H7 (cell line): ENCODE results near the gene KCNIP4. TPM values are rescaled to one million over a fixed set of nuclear protein-coding genes. Genes with fewer than 3 reads are reported as not detected.

Experiments
- DNase-seq: peaks from one replicate; pipeline ENCODE4 v3.0.0; 2012
- H3K27me3 ChIP-seq: 2 replicates; pipeline ENCODE4 v1.6.0; 2011; ENCODE audit warnings: mild to moderate bottlenecking, low read length; ENCODE audit not compliant: control insufficient read depth, insufficient read depth
- H3K36me3 ChIP-seq: replicated peaks from 2 replicates; pipeline ENCODE4 v1.5.1; 2011; ENCODE audit warnings: low read length; ENCODE audit not compliant: control insufficient read depth, insufficient read depth
- H3K4me3 ChIP-seq: 2 replicates; pipeline ENCODE4 v1.5.1; 2011; ENCODE audit warnings: low read depth, mild to moderate bottlenecking, control low read depth, low read length, moderate library complexity; ENCODE audit not compliant: insufficient read depth
- total RNA-seq: library from RNA; depleted of rRNA; stranded (reverse); fragments of >200 nt; shearing (Covaris generic); gene quantifications from 2 replicates; pipeline ENCODE4 v1.2.3, GENCODE V29; 2014

Gene KCNIP4
- total RNA-seq, 1 experiment from 2014 or later, result not detected

DNA sequence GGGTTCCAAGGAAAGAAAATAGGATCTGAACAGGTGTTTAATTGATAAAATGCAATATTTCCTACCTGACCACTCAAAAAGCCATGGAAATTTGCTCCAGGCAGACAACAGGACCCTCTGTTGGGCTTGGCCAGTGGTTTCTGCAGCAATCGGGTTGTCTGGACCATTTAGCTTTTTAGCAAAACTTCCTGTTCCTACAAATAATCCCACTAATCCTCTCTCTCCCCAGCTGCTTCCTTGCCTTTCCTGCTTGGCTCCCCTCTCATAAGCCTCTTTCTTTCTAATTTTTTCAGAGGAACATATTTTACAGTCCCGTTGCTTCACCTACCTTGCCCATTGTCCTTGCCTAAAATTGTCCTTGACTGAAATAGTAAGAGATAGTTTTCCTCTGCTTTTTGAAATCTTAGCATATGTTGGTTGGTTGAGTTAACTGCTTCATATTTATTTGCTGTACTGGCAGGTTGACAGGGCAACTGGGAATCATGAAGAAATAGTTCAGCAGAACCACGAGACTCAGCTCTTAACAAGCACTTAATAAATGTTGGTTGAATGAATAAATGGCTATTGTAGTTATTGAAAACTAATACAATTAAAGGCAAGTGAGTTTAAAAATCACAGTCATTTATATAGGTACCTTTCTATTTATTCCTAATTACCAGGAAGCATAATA is 259.8 kb downstream of the KCNIP4 start:
- no peak overlapping the region for H3K4me3 ChIP-seq
- H3K27me3 ChIP-seq, result no peaks in the 10 kb centered on the region
- H3K36me3 ChIP-seq, result no peaks in the 10 kb centered on the region
- DNase-seq, result no peak

DNA sequence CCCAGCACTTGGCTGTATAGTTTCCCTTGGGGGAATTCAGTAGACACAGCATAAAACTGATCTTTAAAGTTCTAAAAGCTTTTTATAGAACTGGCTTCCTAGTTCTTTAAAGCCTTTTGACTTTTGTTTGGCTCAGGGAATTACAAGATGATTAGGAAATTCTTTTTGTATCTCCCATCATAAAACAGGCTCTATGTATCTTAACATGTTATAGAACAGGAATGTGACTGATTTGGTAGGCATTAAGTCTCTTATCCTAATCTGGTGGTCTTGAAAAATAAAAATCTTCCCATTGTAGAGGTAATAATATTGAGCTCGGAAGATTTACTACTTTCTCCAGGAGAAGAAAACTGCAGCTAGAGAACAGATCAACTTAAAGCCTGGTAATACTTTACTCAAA is 262.7 kb downstream of the KCNIP4 start:
- Histone ChIP-seq H3K27me3 (no peaks in the 10 kb centered on the region), H3K4me3 (no peak overlapping the region), H3K36me3 (no peaks in the 10 kb centered on the region)
- DNase-seq, result no peak

DNA sequence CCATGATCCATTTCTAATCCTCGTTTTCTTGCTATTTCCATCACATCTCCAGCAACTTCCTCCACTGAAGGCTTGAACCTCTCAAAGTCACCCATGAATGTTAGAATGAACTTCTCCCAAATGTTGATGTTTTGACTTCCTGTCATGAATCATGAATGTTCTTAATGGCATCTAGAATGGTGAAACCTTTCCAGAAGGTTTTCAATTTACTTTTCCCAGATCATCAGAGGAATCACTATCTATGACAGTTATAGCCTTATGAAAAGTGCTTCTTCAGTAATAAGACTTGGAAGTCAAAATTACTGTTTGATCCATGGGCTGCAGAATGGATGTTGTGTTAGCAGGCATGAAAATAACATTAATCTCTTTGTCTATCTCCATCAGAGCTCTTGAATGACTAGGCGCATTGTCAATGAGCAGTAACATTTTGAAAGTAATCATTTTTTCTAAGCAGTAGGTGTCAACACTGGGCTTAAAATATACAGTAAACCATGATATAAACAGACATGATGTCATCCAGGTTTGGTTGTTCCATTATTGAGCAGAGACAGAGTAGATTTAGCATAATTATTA is 268.2 kb downstream of the KCNIP4 start:
- DNase-seq, result no peak
- Histone ChIP-seq H3K36me3 (no peaks in the 10 kb centered on the region), H3K4me3 (no peak overlapping the region), H3K27me3 (no peaks in the 10 kb centered on the region)

DNA sequence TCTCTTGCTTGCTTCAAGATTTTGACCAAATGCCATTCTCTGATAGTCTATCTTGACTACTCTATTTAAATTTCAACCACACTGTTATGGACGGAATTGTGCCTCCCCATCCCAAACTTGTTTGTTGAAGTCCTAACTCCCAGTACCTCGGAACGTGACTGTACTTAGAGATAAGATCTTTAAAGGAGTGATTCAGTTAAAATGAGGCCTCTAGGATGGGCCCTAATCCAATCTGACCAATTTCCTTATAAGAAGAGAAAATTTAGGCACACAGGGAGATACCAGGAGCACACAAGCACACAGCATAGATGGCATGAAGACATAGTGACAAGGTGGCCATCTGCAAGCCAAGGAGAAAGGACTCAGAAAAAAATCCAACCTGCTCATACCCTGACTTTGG is 269.9 kb downstream of the KCNIP4 start:
- Histone ChIP-seq H3K36me3 (no peaks in the 10 kb centered on the region), H3K27me3 (no peaks in the 10 kb centered on the region), H3K4me3 (no peak overlapping the region)
- DNase-seq, result no peak

DNA sequence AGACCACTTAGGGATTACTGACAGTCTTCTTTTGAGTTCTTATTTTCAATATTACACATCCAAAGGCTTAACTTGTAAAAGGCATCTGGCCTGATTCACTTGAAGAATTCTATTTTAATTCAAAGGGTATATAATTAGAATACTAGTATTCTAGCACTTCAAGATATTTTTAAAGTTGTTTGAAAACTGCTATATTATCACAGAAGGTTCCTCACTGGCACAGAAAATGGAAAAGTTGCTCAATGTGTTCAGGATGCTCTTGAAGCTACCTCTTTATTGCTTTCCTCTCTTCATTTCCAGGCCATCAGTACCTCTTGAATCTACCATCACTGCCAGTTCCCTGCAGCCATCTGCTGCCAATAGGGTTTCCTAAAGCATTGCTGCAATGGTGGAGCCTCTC is 271.4 kb downstream of the KCNIP4 start:
- no peak for DNase-seq
- Histone ChIP-seq H3K4me3 (no peak overlapping the region), H3K27me3 (no peaks in the 10 kb centered on the region), H3K36me3 (no peaks in the 10 kb centered on the region)

DNA sequence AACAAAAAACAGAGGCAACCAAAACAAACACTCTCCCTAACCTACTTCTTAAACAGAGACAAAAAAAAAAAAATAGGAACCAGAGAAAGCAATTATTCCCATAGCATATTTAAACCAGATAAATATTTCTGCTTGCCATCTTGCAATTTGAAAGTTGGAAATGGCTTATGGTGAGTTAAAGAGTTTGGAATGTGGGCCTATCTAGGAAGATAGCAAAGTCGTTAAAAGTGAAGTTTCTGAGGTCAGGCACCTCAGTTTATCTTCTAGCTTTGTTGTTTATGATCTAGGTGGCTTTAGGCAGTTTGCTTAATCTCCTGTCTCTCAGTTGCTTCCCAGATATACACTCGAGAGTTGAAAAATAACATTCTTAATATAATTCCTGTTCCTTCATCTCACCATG is 284.2 kb downstream of the KCNIP4 start:
- Histone ChIP-seq H3K36me3 (no peaks in the 10 kb centered on the region), H3K4me3 (no peak overlapping the region), H3K27me3 (no peaks in the 10 kb centered on the region)
- DNase-seq, result no peak

DNA sequence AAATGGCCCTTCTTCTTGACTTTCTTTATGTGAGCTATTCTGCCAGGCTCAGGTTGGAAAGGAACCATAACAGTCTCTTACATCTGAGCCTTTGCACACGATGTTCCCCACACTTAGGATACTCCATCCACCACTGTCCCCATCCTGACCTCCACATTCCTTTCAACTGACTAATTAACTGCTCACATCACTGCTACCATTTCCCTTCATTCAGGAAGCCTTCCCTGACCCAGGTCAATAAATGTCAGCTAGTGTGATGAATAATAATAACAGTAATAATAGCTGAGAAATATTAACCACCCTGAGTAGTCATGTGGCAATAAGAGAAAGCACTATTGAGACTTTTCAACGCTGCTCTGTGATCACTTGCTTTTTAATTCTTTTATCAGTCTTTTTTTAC is 291.7 kb downstream of the KCNIP4 start:
- no peaks in the 10 kb centered on the region for H3K27me3 ChIP-seq
- no peak for DNase-seq

DNA sequence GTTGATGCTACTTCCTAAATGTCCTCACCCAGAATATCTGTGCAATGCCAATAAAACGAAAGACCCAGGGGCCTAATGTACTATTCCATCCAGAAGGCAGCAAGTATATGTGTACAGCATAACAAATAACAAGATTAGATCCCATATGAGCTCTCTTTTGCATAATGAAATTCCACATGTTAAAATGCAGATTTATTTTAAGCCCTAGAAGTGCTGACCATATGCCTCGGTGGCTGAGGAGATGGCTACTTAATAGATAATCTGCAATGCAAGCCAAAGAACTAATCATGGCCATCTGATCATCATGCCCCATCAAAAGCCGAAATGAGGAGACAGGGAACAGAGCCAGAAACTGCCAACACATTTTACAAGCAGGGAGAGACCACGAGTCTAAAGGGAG is 293.5 kb downstream of the KCNIP4 start:
- H3K4me3 ChIP-seq, result no peak overlapping the region
- DNase-seq, result no peak
- H3K36me3 ChIP-seq, result no peaks in the 10 kb centered on the region
- H3K27me3 ChIP-seq, result no peaks in the 10 kb centered on the region

More for the DNA sequence above, 291.7 kb downstream of the KCNIP4 start:
- no peaks in the 10 kb centered on the region for H3K36me3 ChIP-seq
- H3K4me3 ChIP-seq, result no peak overlapping the region

DNA sequence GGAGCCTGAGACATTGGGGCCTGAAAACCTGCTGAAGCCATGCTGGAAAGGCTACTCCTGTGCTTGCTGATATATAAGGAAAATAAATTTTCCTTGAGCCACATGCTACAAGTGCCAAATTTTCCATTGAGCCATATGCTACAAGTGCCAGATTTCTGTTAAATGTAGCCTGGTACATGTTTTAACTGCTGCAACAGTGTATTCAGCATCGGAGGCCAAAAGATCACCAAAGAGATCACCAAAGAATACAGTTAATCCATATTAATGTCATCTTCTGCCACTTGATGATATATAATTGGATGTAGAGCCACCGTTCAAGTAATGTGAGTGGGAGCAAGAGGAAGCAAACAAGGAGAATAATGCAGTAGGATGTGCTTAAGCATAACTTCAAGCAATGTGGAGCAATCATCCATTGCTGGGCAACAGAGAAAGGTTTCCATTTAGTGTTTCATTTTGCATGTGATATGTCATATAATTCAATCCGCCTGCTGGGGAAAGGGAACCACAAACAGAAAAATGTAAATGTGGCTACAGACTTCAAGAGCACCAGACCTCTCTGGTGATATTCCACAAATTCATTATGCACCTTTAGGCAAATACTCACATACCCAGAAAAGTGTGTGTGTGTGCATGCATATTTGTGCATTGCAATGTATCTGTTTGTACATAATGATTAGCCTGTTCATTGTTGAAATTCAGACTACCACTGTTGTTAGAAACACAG is 295.9 kb downstream of the KCNIP4 start:
- no peak for DNase-seq
- H3K27me3 ChIP-seq, result no peaks in the 10 kb centered on the region
- H3K36me3 ChIP-seq, result no peaks in the 10 kb centered on the region
- H3K4me3 ChIP-seq, result no peak overlapping the region

DNA sequence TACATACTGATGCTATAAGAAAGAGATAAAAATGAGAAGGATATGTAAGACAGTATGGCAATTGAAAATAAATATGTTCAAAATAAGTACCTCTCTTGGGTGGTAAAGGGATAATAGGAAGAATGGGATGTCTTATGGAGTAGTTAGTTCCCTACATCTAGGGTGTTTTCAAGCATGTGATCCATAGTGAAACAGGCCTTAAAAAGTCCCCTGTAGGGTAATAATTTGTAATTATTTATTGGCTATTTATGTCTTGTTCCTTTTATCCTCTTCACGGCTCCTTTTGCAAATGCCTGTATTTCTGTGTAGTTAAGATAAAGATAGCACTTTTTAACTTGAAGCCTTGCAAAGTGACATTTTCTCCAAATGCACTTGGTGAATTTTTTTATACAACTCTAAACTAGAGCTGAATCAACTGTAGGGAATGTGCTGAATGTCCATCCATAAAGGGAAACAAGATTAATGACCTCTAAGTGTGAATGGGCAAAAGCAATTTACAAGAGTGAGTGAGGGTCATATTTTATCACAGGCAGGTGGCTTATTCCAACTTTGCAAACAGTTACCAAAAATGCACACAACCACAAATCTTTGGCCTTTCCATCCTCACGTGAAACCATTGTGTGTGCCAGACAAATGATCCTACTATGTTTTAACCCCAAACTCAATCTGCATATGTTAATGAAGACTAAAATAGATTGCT is 299.0 kb downstream of the KCNIP4 start:
- no peak for DNase-seq
- Histone ChIP-seq H3K36me3 (no peaks in the 10 kb centered on the region), H3K27me3 (no peaks in the 10 kb centered on the region), H3K4me3 (no peak overlapping the region)

DNA sequence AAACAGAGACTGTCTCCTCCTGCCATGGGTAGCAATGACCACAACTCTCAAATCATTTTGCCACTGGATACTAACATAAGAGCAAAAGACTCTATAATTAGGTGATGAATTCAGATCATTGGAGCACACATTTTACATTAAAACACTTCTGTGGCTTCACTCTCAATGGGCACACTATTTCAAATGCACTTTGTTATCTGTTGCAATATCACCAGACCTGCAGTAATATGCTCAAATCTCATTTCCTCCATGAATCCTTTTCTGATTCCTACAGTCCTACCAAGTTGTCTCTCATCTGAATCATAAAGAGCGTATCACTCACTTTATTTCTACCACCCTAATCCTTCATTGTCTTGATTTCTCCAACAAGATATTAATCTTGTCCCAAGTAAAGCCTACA is 302.8 kb downstream of the KCNIP4 start:
- H3K36me3 ChIP-seq, result no peaks in the 10 kb centered on the region
- no peak overlapping the region for H3K4me3 ChIP-seq
- no peak for DNase-seq

DNA sequence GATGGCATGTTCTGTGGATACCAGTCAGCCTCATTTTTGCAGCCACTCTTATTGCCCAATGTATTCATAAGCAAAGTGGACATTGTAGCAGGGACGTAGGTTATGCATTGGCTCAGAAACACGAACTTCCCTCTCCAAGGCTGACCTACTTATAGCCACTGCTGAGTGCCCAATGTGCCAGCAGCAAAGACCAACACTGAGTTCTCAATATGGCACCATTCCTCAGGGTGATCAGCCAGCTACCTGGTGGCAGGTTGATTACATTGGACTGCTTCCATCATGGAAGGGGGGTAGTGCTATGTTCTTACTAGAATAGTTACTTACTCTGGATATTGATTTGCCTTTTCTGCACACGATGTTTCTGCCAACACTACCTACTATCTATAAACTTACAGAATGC is 306.9 kb downstream of the KCNIP4 start:
- H3K36me3 ChIP-seq, result no peaks in the 10 kb centered on the region
- no peak overlapping the region for H3K4me3 ChIP-seq
- no peak for DNase-seq
- no peaks in the 10 kb centered on the region for H3K27me3 ChIP-seq

More for the DNA sequence above, 302.8 kb downstream of the KCNIP4 start:
- no peaks in the 10 kb centered on the region for H3K27me3 ChIP-seq

DNA sequence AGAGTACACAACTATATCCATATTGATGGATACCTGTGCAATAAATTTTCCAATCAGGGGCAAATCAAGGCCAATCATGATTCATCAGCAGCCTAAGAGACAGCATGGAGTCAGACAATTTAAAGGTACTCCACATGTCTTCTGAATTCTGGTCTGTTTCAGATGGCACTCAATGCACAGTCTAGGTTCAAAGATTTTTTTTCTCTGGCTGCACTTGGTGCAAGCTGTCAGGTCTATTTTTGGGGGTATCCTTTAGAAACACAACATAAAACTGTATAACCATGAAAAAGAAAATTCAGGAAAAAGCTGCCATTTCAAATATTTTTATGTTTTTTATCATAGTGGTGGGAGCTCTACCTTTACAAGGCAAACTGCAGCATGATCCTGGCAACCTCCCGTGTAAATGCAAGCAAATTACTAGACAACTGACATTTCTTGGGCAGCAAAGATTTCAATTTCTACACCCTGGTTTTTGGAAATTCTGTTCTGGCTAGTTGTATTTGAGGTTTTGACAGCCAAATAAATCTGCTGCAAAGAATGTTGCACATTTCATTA is 310.3 kb downstream of the KCNIP4 start:
- H3K27me3 ChIP-seq, result no peaks in the 10 kb centered on the region
- H3K36me3 ChIP-seq, result no peaks in the 10 kb centered on the region
- H3K4me3 ChIP-seq, result no peak overlapping the region
- DNase-seq, result no peak

DNA sequence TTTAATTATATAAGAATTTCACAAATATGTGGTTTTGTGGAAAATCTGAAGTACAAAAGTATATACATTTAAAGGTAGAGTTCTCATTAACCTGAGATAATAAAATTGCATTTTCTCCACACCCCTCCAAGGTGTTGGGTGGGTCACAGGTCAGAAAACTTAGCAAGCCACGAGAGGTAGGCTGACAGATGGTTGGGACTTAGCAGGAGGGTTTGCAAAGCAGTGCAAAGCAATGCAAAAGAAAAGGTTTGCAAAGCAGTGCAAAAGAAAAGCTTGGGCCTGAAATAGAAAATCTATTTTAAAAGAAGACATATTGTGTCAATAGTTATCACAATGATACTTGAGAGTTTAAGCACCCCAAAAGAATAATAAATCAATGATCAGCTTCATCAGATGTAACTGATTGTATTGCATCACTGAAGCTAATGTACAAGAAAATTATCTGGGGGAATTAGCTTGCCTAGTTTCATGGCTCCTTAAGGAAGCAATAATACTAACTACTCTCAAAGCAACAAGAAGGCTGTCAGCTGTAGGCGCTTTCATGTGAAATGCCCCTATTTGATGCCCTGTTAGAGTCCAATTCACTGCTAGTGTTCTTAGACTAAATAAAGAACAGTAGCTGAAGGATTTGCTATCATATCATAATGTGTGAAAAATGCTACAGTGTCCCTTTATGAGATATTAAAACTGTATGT is 319.5 kb downstream of the KCNIP4 start:
- Histone ChIP-seq H3K36me3 (no peaks in the 10 kb centered on the region), H3K4me3 (no peak overlapping the region), H3K27me3 (no peaks in the 10 kb centered on the region)
- no peak for DNase-seq
